ENCODE data around the gene SRI. TPM values are rescaled to one million over a fixed set of nuclear protein-coding genes. Genes with fewer than 3 reads are reported as not detected.

SRI gene
- total RNA-seq, 1 experiment from 2014 or later: 136 TPM

DNA sequence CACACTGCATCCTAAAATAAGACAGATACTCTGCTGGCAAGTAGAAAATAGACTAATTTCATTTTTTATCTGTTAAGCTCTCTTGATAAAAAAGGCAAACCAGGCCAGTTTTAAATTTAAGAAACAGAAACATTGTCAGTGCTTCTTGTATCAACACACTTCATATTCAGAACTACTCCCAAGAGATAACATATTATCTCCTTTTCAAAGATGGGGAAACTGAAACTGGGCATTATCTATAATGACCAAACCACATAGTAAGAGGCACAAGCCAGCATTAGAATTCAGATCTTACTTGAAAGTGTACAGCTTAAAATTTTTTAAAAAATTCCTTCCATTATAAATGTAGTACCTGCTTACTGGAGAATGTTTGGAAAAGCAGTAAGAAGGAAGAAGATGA lies 14.7 kb downstream of the SRI start:
- Histone ChIP-seq H3K4me2 (ENCODE audit: insufficient read depth, insufficient read length, low read length) (no peak overlapping the region), H2BK120ac (ENCODE audit: low read depth, low read length, poor library complexity, severe bottlenecking) (no peak overlapping the region), H3T11ph (ENCODE audit: low read length) (no peak overlapping the region), H3K23me2 (ENCODE audit: insufficient read length, low read depth, low read length, poor library complexity, severe bottlenecking) (no peaks in the 10 kb centered on the region), H3K27ac (ENCODE audit: insufficient read length, low read depth, low read length) (no peak overlapping the region), H3K4me1 (ENCODE audit: insufficient read depth, low read length) (peaks cover 9% of the 10 kb centered on the region; the same call in 1 of the 2 replicates), H4K20me1 (ENCODE audit: control insufficient read depth, insufficient read depth, insufficient read length) (no peaks in the 10 kb centered on the region), H2BK20ac (ENCODE audit: low read depth, low read length, poor library complexity, severe bottlenecking) (no peak overlapping the region), H2AFZ (ENCODE audit: low read length) (no peak overlapping the region), H2BK5ac (ENCODE audit: insufficient read length, low read length) (no peak overlapping the region), H3K79me1 (ENCODE audit: insufficient read depth, low read depth, low read length, poor library complexity, severe bottlenecking) (no peaks in the 10 kb centered on the region), H3K79me2 (ENCODE audit: insufficient read depth, low read length) (no peaks in the 10 kb centered on the region), H3K14ac (ENCODE audit: insufficient read depth, low read length) (no peak overlapping the region), H4K8ac (replicated peaks; ENCODE audit: insufficient read length, low read depth, low read length) (no peak overlapping the region), H2BK15ac (ENCODE audit: low read depth, low read length) (no peak overlapping the region), H3K27me3 (ENCODE audit: insufficient read depth, low read length) (no peaks in the 10 kb centered on the region), H3K23ac (ENCODE audit: insufficient read length, low read depth, low read length) (no peak overlapping the region), H3K56ac (ENCODE audit: insufficient read length, low read depth, low read length) (no peak overlapping the region), H3K9me3 (ENCODE audit: control insufficient read depth, low read depth, low read length) (no peaks in the 10 kb centered on the region), H4K5ac (ENCODE audit: insufficient read length, low read depth, low read length) (no peak overlapping the region), H2AK5ac (ENCODE audit: insufficient read length, low read length) (no peak overlapping the region), H3K18ac (ENCODE audit: insufficient read length, low read depth, low read length) (no peak overlapping the region), H3K9ac (ENCODE audit: extremely low read depth, insufficient read length, low read length) (no peak overlapping the region), H3K4ac (ENCODE audit: low read depth, low read length) (no peak overlapping the region), H2BK12ac (ENCODE audit: insufficient read length, low read depth, low read length) (no peak overlapping the region), H4K91ac (ENCODE audit: insufficient read length, low read depth, low read length) (no peak overlapping the region)
- Mint-ChIP-seq H3K4me3 (no peak overlapping the region), H3K27me3 (ENCODE audit: low read depth) (no peaks in the 10 kb centered on the region), H3K36me3 (ENCODE audit: insufficient read depth in 1 of 3, low read depth in 3 of 3) (peaks cover 37 to 56% (median 55%) of the 10 kb centered on the region in 3 experiments; a peak in 6 of 7 replicates), H3K4me1 (peaks cover 25 to 35% of the 10 kb centered on the region in 2 experiments), H3K9me3 (no peaks in the 10 kb centered on the region), H3K27ac (no peak overlapping the region)
- TF ChIP-seq, protein P1, sequence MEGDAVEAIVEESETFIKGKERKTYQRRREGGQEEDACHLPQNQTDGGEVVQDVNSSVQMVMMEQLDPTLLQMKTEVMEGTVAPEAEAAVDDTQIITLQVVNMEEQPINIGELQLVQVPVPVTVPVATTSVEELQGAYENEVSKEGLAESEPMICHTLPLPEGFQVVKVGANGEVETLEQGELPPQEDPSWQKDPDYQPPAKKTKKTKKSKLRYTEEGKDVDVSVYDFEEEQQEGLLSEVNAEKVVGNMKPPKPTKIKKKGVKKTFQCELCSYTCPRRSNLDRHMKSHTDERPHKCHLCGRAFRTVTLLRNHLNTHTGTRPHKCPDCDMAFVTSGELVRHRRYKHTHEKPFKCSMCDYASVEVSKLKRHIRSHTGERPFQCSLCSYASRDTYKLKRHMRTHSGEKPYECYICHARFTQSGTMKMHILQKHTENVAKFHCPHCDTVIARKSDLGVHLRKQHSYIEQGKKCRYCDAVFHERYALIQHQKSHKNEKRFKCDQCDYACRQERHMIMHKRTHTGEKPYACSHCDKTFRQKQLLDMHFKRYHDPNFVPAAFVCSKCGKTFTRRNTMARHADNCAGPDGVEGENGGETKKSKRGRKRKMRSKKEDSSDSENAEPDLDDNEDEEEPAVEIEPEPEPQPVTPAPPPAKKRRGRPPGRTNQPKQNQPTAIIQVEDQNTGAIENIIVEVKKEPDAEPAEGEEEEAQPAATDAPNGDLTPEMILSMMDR (conservative IDR thresholded peaks at IDR 0.05): no peak
- DNase-seq: no peak
